Measurements from ENCODE around the gene RND2. TPM values are rescaled to one million over a fixed set of nuclear protein-coding genes. Genes with fewer than 3 reads are reported as not detected.

Gene RND2
- total and polyA plus RNA-seq, 2 of the 13 experiments (the other 11 are each of a cell fraction or from before 2014, with no cell fraction given), result 0.05 to 0.11 TPM

GRCh38 chr17:43021741-43022512 lies 3.1 kb upstream of the RND2 start, which contains the start of gene VAT1 (continued):
- TF ChIP-seq ZNF687 (CRISPR knock-in tag; IDR thresholded peaks at IDR 0.05) (peak; percentile 86), FLYWCH1 (CRISPR knock-in tag; IDR thresholded peaks at IDR 0.05) (no peak), RARA (CRISPR knock-in tag; IDR thresholded peaks at IDR 0.05) (peak; percentile 4; the same call in 1 of the 2 replicates), ZGPAT (CRISPR knock-in tag; IDR thresholded peaks at IDR 0.05) (peak; percentile 93), SATB2 (CRISPR knock-in tag; IDR thresholded peaks at IDR 0.05) (0 out of 2 replicates have a peak, but pooled peaks have one; percentile 29), ZNF710 (CRISPR knock-in tag; IDR thresholded peaks at IDR 0.05; ENCODE audit: borderline replicate concordance) (peak; percentile 81), ZKSCAN5 (CRISPR knock-in tag; IDR thresholded peaks at IDR 0.05) (no peak), GPBP1L1 (CRISPR knock-in tag; IDR thresholded peaks at IDR 0.05) (no peak), SMARCE1 (IDR thresholded peaks at IDR 0.05; ENCODE audit: borderline replicate concordance) (no peak), DPF2 (CRISPR knock-in tag; IDR thresholded peaks at IDR 0.05; ENCODE audit: borderline replicate concordance, low read depth) (0 out of 2 replicates have a peak, but pooled peaks have one; percentile 31), ZHX2 (IDR thresholded peaks at IDR 0.05; ENCODE audit: low read depth) (0 out of 2 replicates have a peak, but pooled peaks have one; percentile 15), ZHX2 (CRISPR knock-in tag; IDR thresholded peaks at IDR 0.05; ENCODE audit: borderline replicate concordance) (peak; percentile 96)

Measured in HepG2 (cell line).